DND-41 (cell line): ENCODE results near the gene ACVR1C.
"Not testable (repeated sequence)": the region's sequence is repeated elsewhere in the genome, so short reads cannot be mapped to it uniquely, and the experiment has no call there.

Source experiments
- ATAC-seq: fragments of 200-7000 bp; cut with Tn5 transposase; 3 replicates; pipeline ENCODE4 v1.9.1; 2021; ENCODE audit warnings: low read depth; ENCODE audit not compliant: insufficient read depth
- DNase-seq: peaks from one replicate; pipeline ENCODE4 v3.0.0-alpha.2; 2020
- H2AFZ ChIP-seq: 2 replicates; pipeline ENCODE4 v1.6.0; 2012; ENCODE audit warnings: low read depth, low read length
- H3K27ac ChIP-seq: 2 replicates; pipeline ENCODE4 v1.5.1; 2012; ENCODE audit warnings: low read length, inconsistent platforms
- H3K27me3 ChIP-seq: fragments of 200-600 bp; sonication (generic); 2 replicates; pipeline ENCODE4 v1.6.0; 2012; ENCODE audit warnings: low read length, mild to moderate bottlenecking, inconsistent platforms; ENCODE audit not compliant: insufficient read depth, poor library complexity
- H3K36me3 ChIP-seq: 2 replicates; pipeline ENCODE4 v1.5.1; 2012; ENCODE audit warnings: low read length, inconsistent platforms; ENCODE audit not compliant: insufficient read depth
- H3K4me1 ChIP-seq: 2 replicates; pipeline ENCODE4 v1.5.1; 2012; ENCODE audit warnings: mild to moderate bottlenecking, low read length; ENCODE audit not compliant: insufficient read depth
- H3K4me2 ChIP-seq: 2 replicates; pipeline ENCODE4 v1.6.0; 2012; ENCODE audit warnings: mild to moderate bottlenecking, moderate library complexity, low read length, inconsistent platforms; ENCODE audit not compliant: insufficient read depth
- H3K4me3 ChIP-seq, 2 experiments: fragments of 200-600 bp in 1 of 2; shearing (Covaris generic) in 1 of 2; 2 replicates each; pipeline ENCODE4 v1.5.1; 2012 to 2016; ENCODE audit warnings: inconsistent platforms in 2 of 2, low read length in 2 of 2, mild to moderate bottlenecking in 2 of 2, low read depth in 1 of 2, moderate library complexity in 1 of 2
- H3K79me2 ChIP-seq: 2 replicates; pipeline ENCODE4 v1.6.0; 2012; ENCODE audit warnings: low read length, inconsistent platforms; ENCODE audit not compliant: insufficient read depth
- H3K9ac ChIP-seq: 2 replicates; pipeline ENCODE4 v1.6.0; 2012; ENCODE audit warnings: low read depth, mild to moderate bottlenecking, inconsistent platforms, low read length, moderate library complexity
- H3K9me3 ChIP-seq: 2 replicates; pipeline ENCODE4 v1.5.1; 2012; ENCODE audit warnings: low read length, moderate library complexity, mild to moderate bottlenecking, inconsistent platforms; ENCODE audit not compliant: insufficient read depth, severe bottlenecking
- H4K20me1 ChIP-seq: 2 replicates; pipeline ENCODE4 v1.6.0; 2012; ENCODE audit warnings: low read length; ENCODE audit not compliant: insufficient read depth
- CTCF ChIP-seq: IDR thresholded peaks from 2 replicates; pipeline ENCODE4 v1.5.1; 2012; ENCODE audit warnings: borderline replicate concordance, low read length, moderate library complexity, mild to moderate bottlenecking; ENCODE audit not compliant: poor library complexity, severe bottlenecking; ENCODE audit errors: extremely low read depth
- EZH2 ChIP-seq: IDR thresholded peaks from 3 replicates; pipeline ENCODE4 v1.6.1; 2012; ENCODE audit warnings: borderline replicate concordance, low read depth, mild to moderate bottlenecking, moderate library complexity, low read length, inconsistent platforms; ENCODE audit not compliant: severe bottlenecking

The ACVR1C gene

GRCh38 chr2:157528963-157529751, 99.5 kb downstream of the ACVR1C start:
- Histone ChIP-seq H3K79me2 (no peaks in the 10 kb centered on the region), H2AFZ (no peak overlapping the region), H3K36me3 (no peaks in the 10 kb centered on the region), H4K20me1 (no peaks in the 10 kb centered on the region), H3K4me1 (no peaks in the 10 kb centered on the region), H3K4me2 (no peak overlapping the region), H3K27me3 (no peaks in the 10 kb centered on the region), H3K4me3 (no peak overlapping the region), H3K9me3 (no peaks in the 10 kb centered on the region), H3K9ac (no peak overlapping the region), H3K27ac (no peak overlapping the region)
- DNase-seq: no peak
- ATAC-seq: no peak
- TF ChIP-seq CTCF (no peak), EZH2 (no peak)

GRCh38 chr2:157526070-157526469, 102.6 kb downstream of the ACVR1C start:
- Histone ChIP-seq H3K27me3 (no peaks in the 10 kb centered on the region), H3K79me2 (no peaks in the 10 kb centered on the region), H3K4me2 (no peak overlapping the region), H2AFZ (no peak overlapping the region), H3K36me3 (no peaks in the 10 kb centered on the region), H3K9ac (no peak overlapping the region), H4K20me1 (no peaks in the 10 kb centered on the region), H3K27ac (no peak overlapping the region), H3K4me1 (no peaks in the 10 kb centered on the region), H3K4me3 (no peak overlapping the region), H3K9me3 (no peaks in the 10 kb centered on the region)
- ATAC-seq: no peak
- no peak for TF ChIP-seq CTCF
- no peak for TF ChIP-seq EZH2
- DNase-seq: no peak

- Histone ChIP-seq H3K4me1 (no peaks in the 10 kb centered on the region), H4K20me1 (no peaks in the 10 kb centered on the region), H3K36me3 (no peaks in the 10 kb centered on the region), H3K27me3 (no peaks in the 10 kb centered on the region), H3K9ac (no peak overlapping the region), H3K9me3 (no peaks in the 10 kb centered on the region), H3K79me2 (no peaks in the 10 kb centered on the region), H2AFZ (no peak overlapping the region), H3K4me3 (no peak overlapping the region), H3K27ac (no peak overlapping the region), H3K4me2 (no peak overlapping the region)
- DNase-seq: no peak
- ATAC-seq: no peak
- TF ChIP-seq CTCF: no peak
- no peak for TF ChIP-seq EZH2
These were observed 105.1 kb downstream of the ACVR1C start for GRCh38 chr2:157523270-157524247.

- H2AFZ ChIP-seq, H3K4me2 ChIP-seq, H3K4me3 ChIP-seq: not testable (repeated sequence)
These were observed 113.7 kb downstream of the ACVR1C start for GRCh38 chr2:157514966-157515365.

More at GRCh38 chr2:157514966-157515365, 113.7 kb downstream of the ACVR1C start:
- not testable (repeated sequence) for H3K27ac ChIP-seq, H3K9ac ChIP-seq, DNase-seq, H3K36me3 ChIP-seq, H3K9me3 ChIP-seq, H3K4me1 ChIP-seq, H3K27me3 ChIP-seq, ATAC-seq, H4K20me1 ChIP-seq, H3K79me2 ChIP-seq
